GM10847 (cell line): ENCODE data around the gene BRCA2.

Source experiments
- POLR2A ChIP-seq: IDR thresholded peaks from 2 replicates; pipeline ENCODE4 v1.6.1; 2011; ENCODE audit not compliant: insufficient read length; ENCODE audit errors: extremely low read depth

BRCA2 gene

GRCh38 chr13:32334671-32335070 lies 19.4 kb downstream of the BRCA2 start:
- no peak for TF ChIP-seq POLR2A

- TF ChIP-seq POLR2A: no peak
Observed at GRCh38 chr13:32340914-32341313, 25.6 kb downstream of the BRCA2 start.

- no peak for TF ChIP-seq POLR2A
Observed at GRCh38 chr13:32347651-32348050, 32.3 kb downstream of the BRCA2 start.

GRCh38 chr13:32354040-32354439 lies 38.7 kb downstream of the BRCA2 start:
- TF ChIP-seq POLR2A: no peak

GRCh38 chr13:32362574-32362973 lies 47.3 kb downstream of the BRCA2 start:
- no peak for TF ChIP-seq POLR2A

- no peak for TF ChIP-seq POLR2A
Observed at GRCh38 chr13:32370805-32371204, 55.5 kb downstream of the BRCA2 start.

- no peak for TF ChIP-seq POLR2A
Observed at GRCh38 chr13:32376642-32377415, 61.5 kb downstream of the BRCA2 start.

- TF ChIP-seq POLR2A: no peak
Observed at GRCh38 chr13:32378012-32378411, 62.7 kb downstream of the BRCA2 start.

GRCh38 chr13:32381539-32381938 lies 66.2 kb downstream of the BRCA2 start:
- no peak for TF ChIP-seq POLR2A

GRCh38 chr13:32383836-32384618 lies 68.7 kb downstream of the BRCA2 start:
- no peak for TF ChIP-seq POLR2A

- no peak for TF ChIP-seq POLR2A
Observed at GRCh38 chr13:32384702-32385101, 69.4 kb downstream of the BRCA2 start.

- no peak for TF ChIP-seq POLR2A
Observed at GRCh38 chr13:32385410-32385809, 70.1 kb downstream of the BRCA2 start.

GRCh38 chr13:32390048-32390447 lies 74.7 kb downstream of the BRCA2 start:
- no peak for TF ChIP-seq POLR2A

- no peak for TF ChIP-seq POLR2A
Observed at GRCh38 chr13:32390484-32390883, 75.2 kb downstream of the BRCA2 start.

GRCh38 chr13:32391101-32391619 lies 75.9 kb downstream of the BRCA2 start:
- TF ChIP-seq POLR2A: no peak

- TF ChIP-seq POLR2A: no peak
Observed at GRCh38 chr13:32403108-32403507, 87.8 kb downstream of the BRCA2 start.
